IMR-90 (cell line): Measurements from ENCODE around the gene CENPQ. TPM values are rescaled to one million over a fixed set of nuclear protein-coding genes. Genes with fewer than 3 reads are reported as not detected.

ENCODE experiments used
- ATAC-seq: fragments of 200-7000 bp; cut with Tn5 transposase; 2 replicates; pipeline ENCODE4 v1.9.1; 2020; ENCODE audit warnings: low read depth, mild to moderate bottlenecking, moderate library complexity
- BruUV-seq: library from RNA; stranded (reverse); fragments of 400-500 nt; replicated peaks from 2 replicates; lab custom pipeline; 2021; lab: Mats Ljungman, UMichigan
- CTCF ChIA-PET: fragments of 300-600 bp; formaldehyde crosslinking; extraction: SDS; loops from one replicate; lab custom pipeline; 2021; ENCODE audit warnings: antibody characterized with exemption; lab: Yijun Ruan, JAX
- POLR2A ChIA-PET: fragments of 300-600 bp; sonication (Branson Sonifier 250); formaldehyde crosslinking; loops from one replicate; lab custom pipeline; 2022; ENCODE audit warnings: antibody characterized with exemption; ENCODE audit not compliant: unreplicated experiment; lab: Charles Lee
- DNase-seq: peaks from one replicate; pipeline ENCODE4 v3.0.0; 2013
- H2AFZ ChIP-seq: replicated peaks from 2 replicates; pipeline ENCODE3; 2013; ENCODE audit warnings: low read length, mild to moderate bottlenecking; ENCODE audit not compliant: poor library complexity
- H2AK5ac ChIP-seq: 2 replicates; pipeline ENCODE4 v1.6.1; 2013; ENCODE audit warnings: low read depth, low read length, inconsistent platforms
- H2AK9ac ChIP-seq: replicated peaks from 2 replicates; pipeline ENCODE3; 2013; ENCODE audit warnings: mild to moderate bottlenecking, low read depth, low read length, moderate library complexity; ENCODE audit not compliant: poor library complexity
- H2BK120ac ChIP-seq: 2 replicates; pipeline ENCODE4 v1.6.1; 2013; ENCODE audit warnings: low read depth, low read length, inconsistent platforms
- H2BK15ac ChIP-seq: 3 replicates; pipeline ENCODE4 v1.6.1; 2013; ENCODE audit warnings: low read depth, low read length, inconsistent platforms
- H2BK20ac ChIP-seq: 2 replicates; pipeline ENCODE4 v1.6.1; 2013; ENCODE audit warnings: low read depth, mild to moderate bottlenecking, inconsistent platforms, low read length, moderate library complexity
- H2BK5ac ChIP-seq: 2 replicates; pipeline ENCODE4 v1.6.1; 2013; ENCODE audit warnings: mild to moderate bottlenecking, low read depth, low read length, inconsistent platforms; ENCODE audit not compliant: poor library complexity, severe bottlenecking
- H3K14ac ChIP-seq: replicated peaks from 2 replicates; pipeline ENCODE4 v1.6.1; 2013; ENCODE audit warnings: low read depth, low read length, inconsistent platforms
- H3K18ac ChIP-seq: 2 replicates; pipeline ENCODE4 v1.6.1; 2013; ENCODE audit warnings: low read depth, low read length, control low read depth
- H3K23ac ChIP-seq: 2 replicates; pipeline ENCODE4 v1.6.1; 2013; ENCODE audit warnings: low read depth, low read length, inconsistent platforms
- H3K27ac ChIP-seq: 2 replicates; pipeline ENCODE4 v1.5.1; 2013; ENCODE audit warnings: mild to moderate bottlenecking, control low read depth, low read length; ENCODE audit not compliant: insufficient read depth
- H3K27me3 ChIP-seq: 2 replicates; pipeline ENCODE4 v1.6.1; 2013; ENCODE audit warnings: low read length; ENCODE audit not compliant: control insufficient read depth, insufficient read depth
- H3K36me3 ChIP-seq: 2 replicates; pipeline ENCODE4 v1.6.1; 2013; ENCODE audit warnings: low read length, mixed read lengths; ENCODE audit not compliant: control insufficient read depth, insufficient read depth
- H3K4ac ChIP-seq: 2 replicates; pipeline ENCODE4 v1.6.1; 2013; ENCODE audit warnings: low read depth, low read length, inconsistent platforms
- H3K4me1 ChIP-seq: 2 replicates; pipeline ENCODE4 v1.6.1; 2013; ENCODE audit warnings: low read length, mixed read lengths; ENCODE audit not compliant: control insufficient read depth, insufficient read depth
- H3K4me2 ChIP-seq: 2 replicates; pipeline ENCODE4 v1.6.1; 2013; ENCODE audit warnings: low read depth, mild to moderate bottlenecking, control low read depth, low read length, moderate library complexity
- H3K4me3 ChIP-seq: 2 replicates; pipeline ENCODE4 v1.5.1; 2013; ENCODE audit warnings: low read depth, mild to moderate bottlenecking, control low read depth, low read length, moderate library complexity; ENCODE audit not compliant: insufficient read depth
- H3K56ac ChIP-seq: 2 replicates; pipeline ENCODE4 v1.6.1; 2013; ENCODE audit warnings: low read length, inconsistent platforms; ENCODE audit not compliant: insufficient read depth; ENCODE audit errors: extremely low read depth
- H3K79me1 ChIP-seq, 2 experiments: 2 replicates each; pipeline ENCODE4 v1.6.1; 2013; ENCODE audit warnings: low read length in 2 of 2, inconsistent platforms in 1 of 2, low read depth in 1 of 2
- H3K9ac ChIP-seq: 2 replicates; pipeline ENCODE4 v1.6.1; 2013; ENCODE audit warnings: low read depth, low read length, control low read depth
- H3K9me1 ChIP-seq: 2 replicates; pipeline ENCODE4 v1.6.1; 2013; ENCODE audit warnings: low read length, inconsistent platforms; ENCODE audit not compliant: insufficient read depth
- H3K9me3 ChIP-seq: 2 replicates; pipeline ENCODE4 v1.6.1; 2013; ENCODE audit warnings: low read length; ENCODE audit not compliant: control insufficient read depth, insufficient read depth
- H4K20me1 ChIP-seq: 2 replicates; pipeline ENCODE4 v1.6.1; 2013; ENCODE audit warnings: low read length, inconsistent platforms; ENCODE audit not compliant: insufficient read depth
- H4K5ac ChIP-seq: 2 replicates; pipeline ENCODE4 v1.6.1; 2013; ENCODE audit warnings: mild to moderate bottlenecking, low read depth, low read length, control low read depth
- H4K8ac ChIP-seq, 2 experiments: 2 replicates each; pipeline ENCODE4 v1.6.1; 2013; ENCODE audit warnings: low read depth in 2 of 2, low read length in 2 of 2, control low read depth in 1 of 2, inconsistent platforms in 1 of 2
- H4K91ac ChIP-seq: 2 replicates; pipeline ENCODE4 v1.6.1; 2013; ENCODE audit warnings: low read depth, low read length, inconsistent platforms; ENCODE audit not compliant: insufficient read depth
- BHLHE40 ChIP-seq: fragments of 150-350 bp; IDR thresholded peaks from 2 replicates; pipeline ENCODE4 v1.6.1; 2016; ENCODE audit warnings: mild to moderate bottlenecking, low read depth, low read length
- CEBPB ChIP-seq: IDR thresholded peaks from 2 replicates; pipeline ENCODE4 v1.6.1; 2012; ENCODE audit warnings: low read depth, low read length, improper control_type of control experiment
- CHD1 ChIP-seq: IDR thresholded peaks from 2 replicates; pipeline ENCODE4 v1.6.1; 2012; ENCODE audit warnings: low read depth, low read length, improper control_type of control experiment
- FOS ChIP-seq: fragments of 150-350 bp; IDR thresholded peaks from 2 replicates; pipeline ENCODE4 v1.6.1; 2016; ENCODE audit warnings: low read depth, low read length
- MAZ ChIP-seq: IDR thresholded peaks from 2 replicates; pipeline ENCODE4 v1.6.1; 2012; ENCODE audit warnings: low read depth, mild to moderate bottlenecking, low read length, improper control_type of control experiment, moderate library complexity, borderline replicate concordance
- MXI1 ChIP-seq: IDR thresholded peaks from 2 replicates; pipeline ENCODE4 v1.6.1; 2012; ENCODE audit warnings: low read depth, mild to moderate bottlenecking, low read length, moderate library complexity, borderline replicate concordance
- NFE2L2 ChIP-seq: fragments of 150-350 bp; IDR thresholded peaks from 2 replicates; pipeline ENCODE4 v1.6.1; 2016; ENCODE audit warnings: low read depth, mild to moderate bottlenecking, low read length
- POLR2A ChIP-seq: IDR thresholded peaks from 2 replicates; pipeline ENCODE4 v1.6.1; 2012; ENCODE audit warnings: mild to moderate bottlenecking, low read depth, low read length
- RAD21 ChIP-seq: IDR thresholded peaks from 2 replicates; pipeline ENCODE4 v1.6.1; 2012; ENCODE audit warnings: low read length, improper control_type of control experiment
- RCOR1 ChIP-seq: IDR thresholded peaks from 2 replicates; pipeline ENCODE4 v1.6.1; 2012; ENCODE audit warnings: mild to moderate bottlenecking, low read length, improper control_type of control experiment; ENCODE audit not compliant: insufficient replicate concordance
- RFX5 ChIP-seq: IDR thresholded peaks from 2 replicates; pipeline ENCODE4 v1.8.0; 2012; ENCODE audit warnings: low read depth, mild to moderate bottlenecking, low read length, moderate library complexity
- SMC3 ChIP-seq: fragments of 150-350 bp; IDR thresholded peaks from 2 replicates; pipeline ENCODE4 v1.6.1; 2016; ENCODE audit warnings: low read depth, mild to moderate bottlenecking, antibody characterized with exemption, low read length, moderate library complexity
- WGBS, 2 experiments: methylation state at CpG; one replicate each; pipeline versions ENCODE4 v1.1.5 to v1.1.7; 2013; ENCODE audit warnings: missing lambda C conversion rate in 2 of 2; ENCODE audit not compliant: insufficient read length in 1 of 2; ENCODE audit errors: extremely low coverage in 2 of 2; 5-methylcytosine and 5-hydroxymethylcytosine counted together
- dilution Hi-C: fragments of 300-500 bp; cut with HindIII; formaldehyde crosslinking; loops from one replicate; pipeline ENCODE4 v1.14.3; 2018; ENCODE audit warnings: low sequenced_read_pairs; ENCODE audit not compliant: unreplicated experiment
- in situ Hi-C: fragments of 300-500 bp; cut with MboI; formaldehyde crosslinking; loops from 3 replicates; pipeline ENCODE4 v1.14.3; 2019; ENCODE audit warnings: low sequenced_read_pairs, inconsistent platforms, mixed read lengths
- intact Hi-C: fragments of 100-400 bp; cut with micrococcal nuclease; formaldehyde crosslinking; loops from 2 replicates; pipeline ENCODE4 v1.10.0; 2022
- polyA plus RNA-seq, 3 experiments: library from polyadenylated mRNA; depleted of rRNA; stranded (reverse); fragments of >200 nt; gene quantifications; 2 replicates each; pipeline ENCODE4 v1.2.3, GENCODE V29; 2012; ENCODE audit warnings: low replicate concordance in 1 of 3
- total RNA-seq: library from RNA; depleted of rRNA; stranded (reverse); fragments of >200 nt; gene quantifications from 2 replicates; pipeline ENCODE4 v1.2.3, GENCODE V29; 2012
- TF ChIP-seq, protein P1 (sequence below): fragments of 150-350 bp; IDR thresholded peaks from 2 replicates; pipeline ENCODE4 v1.6.1; 2016; ENCODE audit warnings: low read depth, mild to moderate bottlenecking, low read length, moderate library complexity, borderline replicate concordance
- TF ChIP-seq, protein P2 (sequence below): conservative IDR thresholded peaks from 2 replicates; pipeline ENCODE4 v1.5.1; 2012; ENCODE audit warnings: mild to moderate bottlenecking, low read depth, low read length, improper control_type of control experiment

The CENPQ gene
- total and polyA plus RNA-seq, 2 of the 4 experiments (the other 2 are of a cell fraction), result 2.2 to 3.7 TPM

- dilution Hi-C loops, result no loop called here
- CTCF ChIA-PET, result no interaction called here
- no peak overlapping the region for H3K4me3 ChIP-seq
- ATAC-seq (no peak), DNase-seq (no peak)
- H3K9me1 ChIP-seq, result no peaks in the 10 kb centered on the region
- H2BK5ac ChIP-seq, result no peak overlapping the region
- no peak overlapping the region for H4K91ac ChIP-seq
- no peaks in the 10 kb centered on the region for H3K27me3 ChIP-seq
- no peaks in the 10 kb centered on the region for H3K36me3 ChIP-seq
- no peak overlapping the region for H4K8ac ChIP-seq
- H3K27ac ChIP-seq, result no peak overlapping the region
- no peaks in the 10 kb centered on the region for H3K9me3 ChIP-seq
- TF ChIP-seq, protein P1, sequence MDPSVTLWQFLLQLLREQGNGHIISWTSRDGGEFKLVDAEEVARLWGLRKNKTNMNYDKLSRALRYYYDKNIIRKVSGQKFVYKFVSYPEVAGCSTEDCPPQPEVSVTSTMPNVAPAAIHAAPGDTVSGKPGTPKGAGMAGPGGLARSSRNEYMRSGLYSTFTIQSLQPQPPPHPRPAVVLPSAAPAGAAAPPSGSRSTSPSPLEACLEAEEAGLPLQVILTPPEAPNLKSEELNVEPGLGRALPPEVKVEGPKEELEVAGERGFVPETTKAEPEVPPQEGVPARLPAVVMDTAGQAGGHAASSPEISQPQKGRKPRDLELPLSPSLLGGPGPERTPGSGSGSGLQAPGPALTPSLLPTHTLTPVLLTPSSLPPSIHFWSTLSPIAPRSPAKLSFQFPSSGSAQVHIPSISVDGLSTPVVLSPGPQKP, result no peak
- TF ChIP-seq MAZ (no peak), FOS (no peak), SMC3 (no peak), BHLHE40 (no peak), RAD21 (no peak), CHD1 (no peak), RFX5 (no peak), NFE2L2 (no peak), MXI1 (no peak), CEBPB (no peak), RCOR1 (no peak), POLR2A (no peak)
- TF ChIP-seq, protein P2, sequence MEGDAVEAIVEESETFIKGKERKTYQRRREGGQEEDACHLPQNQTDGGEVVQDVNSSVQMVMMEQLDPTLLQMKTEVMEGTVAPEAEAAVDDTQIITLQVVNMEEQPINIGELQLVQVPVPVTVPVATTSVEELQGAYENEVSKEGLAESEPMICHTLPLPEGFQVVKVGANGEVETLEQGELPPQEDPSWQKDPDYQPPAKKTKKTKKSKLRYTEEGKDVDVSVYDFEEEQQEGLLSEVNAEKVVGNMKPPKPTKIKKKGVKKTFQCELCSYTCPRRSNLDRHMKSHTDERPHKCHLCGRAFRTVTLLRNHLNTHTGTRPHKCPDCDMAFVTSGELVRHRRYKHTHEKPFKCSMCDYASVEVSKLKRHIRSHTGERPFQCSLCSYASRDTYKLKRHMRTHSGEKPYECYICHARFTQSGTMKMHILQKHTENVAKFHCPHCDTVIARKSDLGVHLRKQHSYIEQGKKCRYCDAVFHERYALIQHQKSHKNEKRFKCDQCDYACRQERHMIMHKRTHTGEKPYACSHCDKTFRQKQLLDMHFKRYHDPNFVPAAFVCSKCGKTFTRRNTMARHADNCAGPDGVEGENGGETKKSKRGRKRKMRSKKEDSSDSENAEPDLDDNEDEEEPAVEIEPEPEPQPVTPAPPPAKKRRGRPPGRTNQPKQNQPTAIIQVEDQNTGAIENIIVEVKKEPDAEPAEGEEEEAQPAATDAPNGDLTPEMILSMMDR, result no peak
- no peak overlapping the region for H2BK120ac ChIP-seq
- H3K56ac ChIP-seq, result no peak overlapping the region
- no CpG with 5 or more reads among the region's 4 CpGs for WGBS, 2 experiments
- no peak overlapping the region for H3K14ac ChIP-seq
- H4K20me1 ChIP-seq, result no peaks in the 10 kb centered on the region
- H3K4me1 ChIP-seq, result no peaks in the 10 kb centered on the region
- H3K4ac ChIP-seq, result no peak overlapping the region
- POLR2A ChIA-PET, result no interaction called here
- H4K5ac ChIP-seq, result no peak overlapping the region
- no peak overlapping the region for H3K18ac ChIP-seq
- H3K4me2 ChIP-seq, result no peak overlapping the region
- H3K23ac ChIP-seq, result no peak overlapping the region
- intact Hi-C loops, result no loop called here
- H2BK15ac ChIP-seq, result no peak overlapping the region
- no peaks in the 10 kb centered on the region for H3K79me1 ChIP-seq
- no TSS peak for BruUV-seq
- H2AK5ac ChIP-seq, result no peak overlapping the region
- H2AK9ac ChIP-seq, result no peak overlapping the region
- H3K9ac ChIP-seq, result no peak overlapping the region
- in situ Hi-C loops, result no loop called here
- H2AFZ ChIP-seq, result no peak overlapping the region
- no peak overlapping the region for H2BK20ac ChIP-seq
These were observed 53.0 kb downstream of the CENPQ start for GRCh38 chr6:49516147-49516505.
